H7 (cell line): ENCODE measurements around the gene XPNPEP3. TPM values are rescaled to one million over a fixed set of nuclear protein-coding genes. Genes with fewer than 3 reads are reported as not detected.
A peak's percentile ranks its signal among the peaks of the same experiment; 100 is the strongest.

Experiments used
- DNase-seq: peaks from one replicate; pipeline ENCODE4 v3.0.0; 2012
- H3K27me3 ChIP-seq: 2 replicates; pipeline ENCODE4 v1.6.0; 2011; ENCODE audit warnings: mild to moderate bottlenecking, low read length; ENCODE audit not compliant: control insufficient read depth, insufficient read depth
- H3K36me3 ChIP-seq: replicated peaks from 2 replicates; pipeline ENCODE4 v1.5.1; 2011; ENCODE audit warnings: low read length; ENCODE audit not compliant: control insufficient read depth, insufficient read depth
- H3K4me3 ChIP-seq: 2 replicates; pipeline ENCODE4 v1.5.1; 2011; ENCODE audit warnings: low read depth, mild to moderate bottlenecking, control low read depth, low read length, moderate library complexity; ENCODE audit not compliant: insufficient read depth
- total RNA-seq: library from RNA; depleted of rRNA; stranded (reverse); fragments of >200 nt; shearing (Covaris generic); gene quantifications from 2 replicates; pipeline ENCODE4 v1.2.3, GENCODE V29; 2014

The XPNPEP3 gene
- total RNA-seq, 1 experiment from 2014 or later, result 10.1 TPM

GRCh38 chr22:40950962-40951794, 94.2 kb downstream of the XPNPEP3 start, which contains the start of gene RBX1:
Gene RBX1 (plus strand): TSS chr22:40951378. CDS start chr22:40951399, 21 bp downstream.
- Histone ChIP-seq H3K4me3 (peak within 1 kb of the TSS; percentile 76), H3K36me3 (peaks cover 9% of the 10 kb centered on the region), H3K27me3 (no peaks in the 10 kb centered on the region)
- DNase-seq, result peak; percentile 99

GRCh38 chr22:40951795-40952605, 95.1 kb downstream of the XPNPEP3 start:
- Histone ChIP-seq H3K4me3 (peak overlapping the region; percentile 68), H3K27me3 (no peaks in the 10 kb centered on the region)
- DNase-seq, result no peak

GRCh38 chr22:40953471-40953870, 96.5 kb downstream of the XPNPEP3 start:
- Histone ChIP-seq H3K4me3 (no peak overlapping the region), H3K27me3 (no peaks in the 10 kb centered on the region), H3K36me3 (peaks cover 10% of the 10 kb centered on the region)
- DNase-seq, result no peak

More at GRCh38 chr22:40951795-40952605, 95.1 kb downstream of the XPNPEP3 start:
- H3K36me3 ChIP-seq, result peaks cover 9% of the 10 kb centered on the region

GRCh38 chr22:40954113-40954512, 97.2 kb downstream of the XPNPEP3 start:
- no peaks in the 10 kb centered on the region for H3K27me3 ChIP-seq
- peaks cover 10% of the 10 kb centered on the region for H3K36me3 ChIP-seq
- H3K4me3 ChIP-seq, result no peak overlapping the region
- DNase-seq, result no peak

GRCh38 chr22:40955571-40955970, 98.6 kb downstream of the XPNPEP3 start:
- H3K27me3 ChIP-seq, result no peaks in the 10 kb centered on the region
- no peak for DNase-seq
- peaks cover 10% of the 10 kb centered on the region for H3K36me3 ChIP-seq
- no peak overlapping the region for H3K4me3 ChIP-seq

GRCh38 chr22:40957601-40958000, 100.7 kb downstream of the XPNPEP3 start:
- no peak overlapping the region for H3K4me3 ChIP-seq
- H3K27me3 ChIP-seq, result no peaks in the 10 kb centered on the region
- H3K36me3 ChIP-seq, result peaks cover 13% of the 10 kb centered on the region
- DNase-seq, result no peak

GRCh38 chr22:40958299-40958698, 101.4 kb downstream of the XPNPEP3 start:
- no peak for DNase-seq
- H3K4me3 ChIP-seq, result no peak overlapping the region
- H3K36me3 ChIP-seq, result peaks cover 13% of the 10 kb centered on the region
- H3K27me3 ChIP-seq, result no peaks in the 10 kb centered on the region

GRCh38 chr22:40960145-40960544, 103.2 kb downstream of the XPNPEP3 start:
- H3K36me3 ChIP-seq, result peaks cover 11% of the 10 kb centered on the region
- no peak overlapping the region for H3K4me3 ChIP-seq
- no peak for DNase-seq
- H3K27me3 ChIP-seq, result no peaks in the 10 kb centered on the region

- no peaks in the 10 kb centered on the region for H3K27me3 ChIP-seq
- peaks cover 16% of the 10 kb centered on the region for H3K36me3 ChIP-seq
- no peak overlapping the region for H3K4me3 ChIP-seq
- no peak for DNase-seq
These were observed 109.2 kb downstream of the XPNPEP3 start for GRCh38 chr22:40965936-40966725.

- Histone ChIP-seq H3K4me3 (no peak overlapping the region), H3K36me3 (peaks cover 16% of the 10 kb centered on the region), H3K27me3 (no peaks in the 10 kb centered on the region)
- no peak for DNase-seq
These were observed 109.8 kb downstream of the XPNPEP3 start for GRCh38 chr22:40966726-40967085.

- H3K27me3 ChIP-seq, result no peaks in the 10 kb centered on the region
- no peak for DNase-seq
- H3K4me3 ChIP-seq, result no peak overlapping the region
- peaks cover 15% of the 10 kb centered on the region for H3K36me3 ChIP-seq
These were observed 110.3 kb downstream of the XPNPEP3 start for GRCh38 chr22:40967111-40967760.

GRCh38 chr22:40972587-40972986, 115.6 kb downstream of the XPNPEP3 start:
- H3K4me3 ChIP-seq, result no peak overlapping the region
- no peaks in the 10 kb centered on the region for H3K27me3 ChIP-seq
- DNase-seq, result no peak
- peaks cover 6% of the 10 kb centered on the region for H3K36me3 ChIP-seq

GRCh38 chr22:40973144-40973543, 116.2 kb downstream of the XPNPEP3 start:
- Histone ChIP-seq H3K36me3 (peaks cover 3% of the 10 kb centered on the region), H3K27me3 (no peaks in the 10 kb centered on the region), H3K4me3 (no peak overlapping the region)
- DNase-seq, result no peak

- no peak overlapping the region for H3K4me3 ChIP-seq
- no peaks in the 10 kb centered on the region for H3K27me3 ChIP-seq
- H3K36me3 ChIP-seq, result no peaks in the 10 kb centered on the region; the same call in 1 of the 2 replicates
- DNase-seq, result no peak
These were observed 118.4 kb downstream of the XPNPEP3 start for GRCh38 chr22:40975366-40975765.
